Heart left ventricle (tissue), 13 donors: ENCODE results near the gene NAPEPLD.

Source experiments
- CTCF ChIP-seq, 12 donors: fragments of 200-600 bp; sonication (generic) in 4 of 12; IDR thresholded peaks; one replicate each; pipeline versions ENCODE4 v1.5.0 to v1.8.0; 2018 to 2022; ENCODE audit warnings: antibody characterized with exemption in 12 of 12, mild to moderate bottlenecking in 5 of 12
- POLR2A ChIP-seq, 2 donors: fragments of 450-650 bp; IDR thresholded peaks; one replicate each; pipeline ENCODE4 v1.6.1; 2017; ENCODE audit warnings: antibody characterized with exemption in 2 of 2, mild to moderate bottlenecking in 2 of 2, moderate library complexity in 2 of 2
- donor health status: ischemic (EF 13 %, LVEDD 7.1; RV severe dilation, severe dysfunction).
- donor health status: DM: no; HTN: yes; CAD: no.
- donor health status: DM: no; HTN: no; CAD: no.
- donor health status: ischemic (EF 25% LVEDD 6.9; RV normal size, moderate dysfunction).
- donor health status: ischemic (EF 25% LVEDD 5.7; RV mildly dilated, moderate dysfunction).
- donor health status: ischemic (EF 35%, LVEDD 5.7; RV mildly dilated, moderate dysfunction).
- donor health status: nonischemic (EF 11% LVEDD 7.7; RV severe dilation, severe dysfunction).
- donor health status: DM: yes; HTN: yes; CAD: no.
- donor health status: PGD.
- donor health status: ischemic (EF 29% LVEDD 5.4; RV normal size, mild dysfunction).
- donor health status: nonischemic (EF 23%, LVEDD 6.1; RV moderate dilation, normal function).

GRCh38 chr7:103097041-103097440 lies 51.9 kb downstream of the NAPEPLD start:
- no peak for TF ChIP-seq CTCF (IDR thresholded peaks at IDR 0.05)
- TF ChIP-seq POLR2A (IDR thresholded peaks at IDR 0.05), result no peak
